HepG2 (cell line): ENCODE measurements around the gene RUNX3. TPM values are rescaled to one million over a fixed set of nuclear protein-coding genes. Genes with fewer than 3 reads are reported as not detected.

Experiments used
- GABPB1 ChIP-seq: IDR thresholded peaks from 2 replicates; pipeline ENCODE4 v1.6.1; 2016; ENCODE audit warnings: mild to moderate bottlenecking, missing genetic modification reagents, moderate library complexity, missing compliant biosample characterization
- KAT2B ChIP-seq: fragments of 150-350 bp; IDR thresholded peaks from 2 replicates; pipeline ENCODE4 v1.6.1; 2014; ENCODE audit warnings: low read depth, low read length, borderline replicate concordance
- KLF12 ChIP-seq: sonication (generic); formaldehyde crosslinking; IDR thresholded peaks from 2 replicates; pipeline ENCODE4 v1.4.0; 2020; ENCODE audit warnings: missing genetic modification reagents, borderline replicate concordance
- MLXIP ChIP-seq: sonication (generic); formaldehyde crosslinking; IDR thresholded peaks from 2 replicates; pipeline ENCODE4 v1.9.0; 2021; ENCODE audit warnings: missing genetic modification reagents, borderline replicate concordance
- PAX8 ChIP-seq: sonication (generic); formaldehyde crosslinking; IDR thresholded peaks from 2 replicates; pipeline ENCODE4 v1.8.0; 2022; ENCODE audit warnings: mild to moderate bottlenecking, missing genetic modification reagents, borderline replicate concordance
- RFX5 ChIP-seq: IDR thresholded peaks from 2 replicates; pipeline ENCODE4 v1.6.1; 2011; ENCODE audit warnings: low read depth, low read length, improper control_type of control experiment
- SAFB2 ChIP-seq: sonication (generic); formaldehyde crosslinking; IDR thresholded peaks from 2 replicates; pipeline ENCODE4 v1.5.1; 2020; ENCODE audit warnings: missing genetic modification reagents, low read depth, mild to moderate bottlenecking, borderline replicate concordance
- SOX6 ChIP-seq, 2 experiments: fragments of 450-650 bp in 1 of 2; sonication (generic) in 1 of 2; formaldehyde crosslinking in 1 of 2; IDR thresholded peaks; 2 replicates each; pipeline versions ENCODE4 v1.4.0 to v1.6.1; 2017 to 2020; ENCODE audit warnings: antibody characterized with exemption in 1 of 2, mild to moderate bottlenecking in 1 of 2, missing genetic modification reagents in 1 of 2
- TCF7L2 ChIP-seq: IDR thresholded peaks from 2 replicates; pipeline ENCODE4 v1.6.1; 2011; ENCODE audit warnings: mild to moderate bottlenecking, low read depth, low read length, moderate library complexity
- TEF ChIP-seq: sonication (generic); formaldehyde crosslinking; IDR thresholded peaks from 2 replicates; pipeline ENCODE4 v1.5.0; 2020; ENCODE audit warnings: missing genetic modification reagents
- TOE1 ChIP-seq: sonication (generic); formaldehyde crosslinking; IDR thresholded peaks from 2 replicates; pipeline ENCODE4 v1.4.0; 2020; ENCODE audit warnings: mild to moderate bottlenecking, missing genetic modification reagents
- ZBTB7A ChIP-seq: sonication (generic); formaldehyde crosslinking; IDR thresholded peaks from 2 replicates; pipeline ENCODE4 v1.8.0; 2022; ENCODE audit warnings: mild to moderate bottlenecking, missing genetic modification reagents
- ZMYM3 ChIP-seq: sonication (generic); formaldehyde crosslinking; IDR thresholded peaks from 2 replicates; pipeline ENCODE4 v1.5.1; 2020; ENCODE audit warnings: mild to moderate bottlenecking, missing genetic modification reagents
- ZNF207 ChIP-seq: fragments of 450-650 bp; IDR thresholded peaks from 2 replicates; pipeline ENCODE4 v1.6.1; 2016; ENCODE audit warnings: antibody characterized with exemption, borderline replicate concordance
- ZNF235 ChIP-seq: sonication (generic); formaldehyde crosslinking; IDR thresholded peaks from 2 replicates; pipeline ENCODE4 v1.8.1; 2023; ENCODE audit warnings: mild to moderate bottlenecking, missing genetic modification reagents, borderline replicate concordance
- ZNF558 ChIP-seq: sonication (generic); formaldehyde crosslinking; IDR thresholded peaks from 2 replicates; pipeline ENCODE4 v1.9.0; 2022; ENCODE audit warnings: mild to moderate bottlenecking, missing genetic modification reagents, borderline replicate concordance
- ZNF784 ChIP-seq: sonication (generic); formaldehyde crosslinking; IDR thresholded peaks from 2 replicates; pipeline ENCODE4 v1.5.1; 2020; ENCODE audit warnings: missing genetic modification reagents, mild to moderate bottlenecking, borderline replicate concordance
- ZZZ3 ChIP-seq: sonication (generic); formaldehyde crosslinking; IDR thresholded peaks from 2 replicates; pipeline ENCODE4 v1.4.0; 2020; ENCODE audit warnings: missing genetic modification reagents, mild to moderate bottlenecking, borderline replicate concordance
- polyA plus RNA-seq, 8 experiments: library from polyadenylated mRNA; depleted of rRNA in 3 of 8; stranded (reverse) in 7 of 8; unstranded in 1 of 8; fragments of >200 nt; fragmentation: Illumina TruSeq in 4 of 8; extraction: Trizol in 4 of 8; gene quantifications; 2 replicates each; pipeline versions ENCODE4 v1.2.1 to v1.2.3, GENCODE V29; 2011 to 2016; ENCODE audit warnings: low read depth in 4 of 8, missing spikeins in 1 of 8, mixed read lengths in 1 of 8; ENCODE audit not compliant: insufficient read depth in 1 of 8
- total RNA-seq, 5 experiments: library from RNA; depleted of rRNA; stranded (reverse); fragments of >200 nt; fragmentation: Illumina TruSeq; extraction: Trizol; gene quantifications; 2 replicates each; pipeline ENCODE4 v1.2.3, GENCODE V29; 2016; ENCODE audit warnings: low read depth in 1 of 5
- TF ChIP-seq, protein P1 (sequence below): sonication (generic); formaldehyde crosslinking; IDR thresholded peaks from 2 replicates; pipeline ENCODE4 v1.4.0; 2020; ENCODE audit warnings: mild to moderate bottlenecking, low read depth, missing genetic modification reagents
- TF ChIP-seq, protein P2 (sequence below): sonication (generic); formaldehyde crosslinking; IDR thresholded peaks from 2 replicates; pipeline ENCODE4 v1.4.0; 2020; ENCODE audit warnings: low read depth, mild to moderate bottlenecking, missing genetic modification reagents
- TF ChIP-seq, protein P3 (sequence below): sonication (generic); formaldehyde crosslinking; IDR thresholded peaks from 2 replicates; pipeline ENCODE4 v1.4.0; 2020; ENCODE audit warnings: mild to moderate bottlenecking, missing genetic modification reagents

Gene RUNX3
- total and polyA plus RNA-seq, 2 of the 13 experiments (the other 11 are each of a cell fraction or from before 2014, with no cell fraction given): 0.04 to 0.22 TPM

GRCh38 chr1:24915816-24916602 lies 14.1 kb downstream of the RUNX3 start (continued):
- TF ChIP-seq SOX6 (IDR thresholded peaks at IDR 0.05) (no peak), SOX6 (CRISPR knock-in tag; IDR thresholded peaks at IDR 0.05) (no peak; the same call in 1 of the 2 replicates), ZZZ3 (CRISPR knock-in tag) (peak; percentile 67; the same call in 1 of the 2 replicates), SAFB2 (CRISPR knock-in tag) (no peak), ZNF784 (CRISPR knock-in tag) (no peak; the same call in 1 of the 2 replicates), ZNF235 (CRISPR knock-in tag) (no peak), TCF7L2 (no peak), KAT2B (no peak), ZBTB7A (0 out of 2 replicates have a peak, but pooled peaks have one; percentile 37), KLF12 (no peak), ZMYM3 (CRISPR knock-in tag) (peak; percentile 97), TEF (CRISPR knock-in tag) (no peak), ZNF207 (no peak), GABPB1 (CRISPR knock-in tag) (peak; percentile 43), ZNF558 (CRISPR knock-in tag) (no peak), PAX8 (no peak), RFX5 (no peak), MLXIP (CRISPR knock-in tag) (no peak), TOE1 (CRISPR knock-in tag) (no peak)
- TF ChIP-seq, protein P1, sequence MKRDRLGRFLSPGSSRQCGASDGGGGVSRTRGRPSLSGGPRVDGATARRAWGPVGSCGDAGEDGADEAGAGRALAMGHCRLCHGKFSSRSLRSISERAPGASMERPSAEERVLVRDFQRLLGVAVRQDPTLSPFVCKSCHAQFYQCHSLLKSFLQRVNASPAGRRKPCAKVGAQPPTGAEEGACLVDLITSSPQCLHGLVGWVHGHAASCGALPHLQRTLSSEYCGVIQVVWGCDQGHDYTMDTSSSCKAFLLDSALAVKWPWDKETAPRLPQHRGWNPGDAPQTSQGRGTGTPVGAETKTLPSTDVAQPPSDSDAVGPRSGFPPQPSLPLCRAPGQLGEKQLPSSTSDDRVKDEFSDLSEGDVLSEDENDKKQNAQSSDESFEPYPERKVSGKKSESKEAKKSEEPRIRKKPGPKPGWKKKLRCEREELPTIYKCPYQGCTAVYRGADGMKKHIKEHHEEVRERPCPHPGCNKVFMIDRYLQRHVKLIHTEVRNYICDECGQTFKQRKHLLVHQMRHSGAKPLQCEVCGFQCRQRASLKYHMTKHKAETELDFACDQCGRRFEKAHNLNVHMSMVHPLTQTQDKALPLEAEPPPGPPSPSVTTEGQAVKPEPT (CRISPR knock-in tag): peak; percentile 53; the same call in 1 of the 2 replicates
- TF ChIP-seq, protein P2, sequence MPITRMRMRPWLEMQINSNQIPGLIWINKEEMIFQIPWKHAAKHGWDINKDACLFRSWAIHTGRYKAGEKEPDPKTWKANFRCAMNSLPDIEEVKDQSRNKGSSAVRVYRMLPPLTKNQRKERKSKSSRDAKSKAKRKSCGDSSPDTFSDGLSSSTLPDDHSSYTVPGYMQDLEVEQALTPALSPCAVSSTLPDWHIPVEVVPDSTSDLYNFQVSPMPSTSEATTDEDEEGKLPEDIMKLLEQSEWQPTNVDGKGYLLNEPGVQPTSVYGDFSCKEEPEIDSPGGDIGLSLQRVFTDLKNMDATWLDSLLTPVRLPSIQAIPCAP (CRISPR knock-in tag): no peak
- TF ChIP-seq, protein P3, sequence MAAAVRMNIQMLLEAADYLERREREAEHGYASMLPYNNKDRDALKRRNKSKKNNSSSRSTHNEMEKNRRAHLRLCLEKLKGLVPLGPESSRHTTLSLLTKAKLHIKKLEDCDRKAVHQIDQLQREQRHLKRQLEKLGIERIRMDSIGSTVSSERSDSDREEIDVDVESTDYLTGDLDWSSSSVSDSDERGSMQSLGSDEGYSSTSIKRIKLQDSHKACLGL (CRISPR knock-in tag): no peak
